Measurements from ENCODE around the gene TMEM219. TPM values are rescaled to one million over a fixed set of nuclear protein-coding genes. Genes with fewer than 3 reads are reported as not detected.

TMEM219 gene
- total and polyA plus RNA-seq, 4 donors: 56.4 to 210 (median 134) TPM

DNA sequence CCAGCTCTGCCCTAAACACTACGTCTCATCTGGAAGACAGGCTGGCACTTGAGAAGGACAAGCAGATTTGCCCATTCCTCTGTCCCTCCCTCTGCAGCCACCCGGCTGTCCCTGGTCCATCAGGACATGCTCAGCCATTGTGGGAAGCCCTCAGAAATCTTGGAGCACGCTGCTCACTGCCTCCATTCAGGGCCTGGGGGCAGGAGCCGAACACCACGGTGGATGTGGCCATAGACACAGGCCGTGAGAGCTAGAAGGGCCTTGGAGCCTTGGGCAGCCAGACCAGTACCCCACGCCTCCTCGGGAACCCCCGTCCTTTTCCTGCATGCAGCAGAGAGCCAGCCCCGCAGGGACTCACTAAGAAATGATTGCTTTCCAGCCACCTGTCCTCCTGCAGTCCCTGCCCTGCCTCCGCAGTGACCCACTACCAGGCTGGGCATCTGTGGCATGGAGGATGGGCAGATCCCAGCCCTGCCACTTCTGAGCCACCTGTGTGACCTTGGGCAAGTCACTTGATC lies 45.6 kb downstream of the TMEM219 start:
- H3K9ac ChIP-seq (ENCODE audit: insufficient read depth in 1 of 2, low read length in 2 of 2): no peak overlapping the region
- H3K4me3 ChIP-seq: no peak overlapping the region
- peaks cover 0 to 7% (median 0%) of the 10 kb centered on the region in 5 donors for H3K4me1 ChIP-seq (ENCODE audit: control insufficient read depth in 5 of 5, insufficient read depth in 5 of 5, low read length in 5 of 5)
- WGBS, 2 donors: 71 to 84% methylated on average over 11 of the region's 11 CpGs
- DNase-seq (no peak), ATAC-seq (ENCODE audit: insufficient read depth, low FRiP score) (no peak)
- peaks cover 0 to 3% (median 0%) of the 10 kb centered on the region in 4 donors for H3K9me3 ChIP-seq (ENCODE audit: control insufficient read depth in 4 of 4, insufficient read depth in 3 of 4, low read length in 3 of 4)
- peaks cover 4 to 30% (median 8%) of the 10 kb centered on the region in 3 donors for H3K27me3 ChIP-seq (ENCODE audit: control insufficient read depth in 3 of 3, insufficient read depth in 3 of 3, low read length in 2 of 3)
- peaks cover 0 to 8% (median 1%) of the 10 kb centered on the region in 4 donors for H3K36me3 ChIP-seq (ENCODE audit: control insufficient read depth in 4 of 4, insufficient read depth in 4 of 4, low read length in 4 of 4)
- TF ChIP-seq, protein P1, sequence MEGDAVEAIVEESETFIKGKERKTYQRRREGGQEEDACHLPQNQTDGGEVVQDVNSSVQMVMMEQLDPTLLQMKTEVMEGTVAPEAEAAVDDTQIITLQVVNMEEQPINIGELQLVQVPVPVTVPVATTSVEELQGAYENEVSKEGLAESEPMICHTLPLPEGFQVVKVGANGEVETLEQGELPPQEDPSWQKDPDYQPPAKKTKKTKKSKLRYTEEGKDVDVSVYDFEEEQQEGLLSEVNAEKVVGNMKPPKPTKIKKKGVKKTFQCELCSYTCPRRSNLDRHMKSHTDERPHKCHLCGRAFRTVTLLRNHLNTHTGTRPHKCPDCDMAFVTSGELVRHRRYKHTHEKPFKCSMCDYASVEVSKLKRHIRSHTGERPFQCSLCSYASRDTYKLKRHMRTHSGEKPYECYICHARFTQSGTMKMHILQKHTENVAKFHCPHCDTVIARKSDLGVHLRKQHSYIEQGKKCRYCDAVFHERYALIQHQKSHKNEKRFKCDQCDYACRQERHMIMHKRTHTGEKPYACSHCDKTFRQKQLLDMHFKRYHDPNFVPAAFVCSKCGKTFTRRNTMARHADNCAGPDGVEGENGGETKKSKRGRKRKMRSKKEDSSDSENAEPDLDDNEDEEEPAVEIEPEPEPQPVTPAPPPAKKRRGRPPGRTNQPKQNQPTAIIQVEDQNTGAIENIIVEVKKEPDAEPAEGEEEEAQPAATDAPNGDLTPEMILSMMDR (IDR thresholded peaks at IDR 0.05; ENCODE audit: control extremely low read depth, extremely low read depth): no peak
- H3K27ac ChIP-seq (ENCODE audit: low read depth in 1 of 2, low read length in 1 of 2): no peak overlapping the region

DNA sequence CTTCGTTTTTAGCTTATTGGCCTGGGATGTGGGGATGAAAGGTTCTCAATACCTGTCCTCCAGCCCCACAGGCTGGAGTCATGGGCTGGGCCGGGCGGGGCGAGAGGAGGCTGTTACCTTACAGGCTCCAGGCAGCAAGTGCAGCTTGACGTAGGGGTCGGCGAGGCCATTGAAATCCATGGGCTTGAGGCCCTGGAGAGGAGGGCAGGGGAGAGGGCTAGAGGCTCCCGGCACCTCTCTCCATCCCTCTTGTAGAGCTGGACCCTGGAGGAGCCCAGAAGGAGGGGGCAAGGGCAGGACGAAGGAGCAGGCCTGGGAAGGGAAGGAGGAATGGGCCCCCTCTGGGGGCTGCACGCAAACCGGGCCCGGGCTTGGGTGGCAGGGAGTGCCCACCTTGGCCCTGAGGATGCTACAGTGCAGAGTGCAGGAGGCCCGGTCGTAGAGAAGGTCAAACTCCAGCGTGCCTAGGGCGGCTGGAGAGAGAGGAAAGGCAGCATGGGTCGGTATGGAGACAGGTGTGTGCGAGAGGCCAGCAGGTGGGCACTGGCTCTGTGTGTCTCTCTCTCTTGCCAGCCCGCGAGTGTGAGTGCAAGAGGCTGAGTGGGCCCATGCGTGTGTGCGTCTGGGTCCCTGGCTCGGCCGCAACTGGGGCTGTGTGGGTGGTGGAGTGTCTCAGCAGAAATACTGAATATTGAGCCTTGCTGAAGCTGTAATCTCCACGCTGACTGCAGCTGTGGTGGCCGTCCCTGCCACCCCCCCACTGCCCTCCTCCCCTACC lies 47.4 kb downstream of the TMEM219 start:
- ATAC-seq (ENCODE audit: insufficient read depth, low FRiP score): no peak
- H3K4me1 ChIP-seq (ENCODE audit: control insufficient read depth in 5 of 5, insufficient read depth in 5 of 5, low read length in 5 of 5): peaks cover 0 to 7% (median 0%) of the 10 kb centered on the region in 5 donors
- no peak for DNase-seq
- H3K27ac ChIP-seq (ENCODE audit: low read depth in 1 of 2, low read length in 1 of 2): no peak overlapping the region
- peaks cover 4 to 31% (median 8%) of the 10 kb centered on the region in 3 donors for H3K27me3 ChIP-seq (ENCODE audit: control insufficient read depth in 3 of 3, insufficient read depth in 3 of 3, low read length in 2 of 3)
- no peak overlapping the region for H3K4me3 ChIP-seq
- WGBS, 2 donors: 43 to 51% methylated on average over 26 of the region's 26 CpGs
- TF ChIP-seq, protein P1 (IDR thresholded peaks at IDR 0.05; ENCODE audit: control extremely low read depth, extremely low read depth): no peak
- H3K9me3 ChIP-seq (ENCODE audit: control insufficient read depth in 4 of 4, insufficient read depth in 3 of 4, low read length in 3 of 4): peaks cover 0 to 3% (median 0%) of the 10 kb centered on the region in 4 donors
- no peak overlapping the region for H3K9ac ChIP-seq (ENCODE audit: insufficient read depth in 1 of 2, low read length in 2 of 2)
- peaks cover 0 to 2% (median 0%) of the 10 kb centered on the region in 4 donors for H3K36me3 ChIP-seq (ENCODE audit: control insufficient read depth in 4 of 4, insufficient read depth in 4 of 4, low read length in 4 of 4)

DNA sequence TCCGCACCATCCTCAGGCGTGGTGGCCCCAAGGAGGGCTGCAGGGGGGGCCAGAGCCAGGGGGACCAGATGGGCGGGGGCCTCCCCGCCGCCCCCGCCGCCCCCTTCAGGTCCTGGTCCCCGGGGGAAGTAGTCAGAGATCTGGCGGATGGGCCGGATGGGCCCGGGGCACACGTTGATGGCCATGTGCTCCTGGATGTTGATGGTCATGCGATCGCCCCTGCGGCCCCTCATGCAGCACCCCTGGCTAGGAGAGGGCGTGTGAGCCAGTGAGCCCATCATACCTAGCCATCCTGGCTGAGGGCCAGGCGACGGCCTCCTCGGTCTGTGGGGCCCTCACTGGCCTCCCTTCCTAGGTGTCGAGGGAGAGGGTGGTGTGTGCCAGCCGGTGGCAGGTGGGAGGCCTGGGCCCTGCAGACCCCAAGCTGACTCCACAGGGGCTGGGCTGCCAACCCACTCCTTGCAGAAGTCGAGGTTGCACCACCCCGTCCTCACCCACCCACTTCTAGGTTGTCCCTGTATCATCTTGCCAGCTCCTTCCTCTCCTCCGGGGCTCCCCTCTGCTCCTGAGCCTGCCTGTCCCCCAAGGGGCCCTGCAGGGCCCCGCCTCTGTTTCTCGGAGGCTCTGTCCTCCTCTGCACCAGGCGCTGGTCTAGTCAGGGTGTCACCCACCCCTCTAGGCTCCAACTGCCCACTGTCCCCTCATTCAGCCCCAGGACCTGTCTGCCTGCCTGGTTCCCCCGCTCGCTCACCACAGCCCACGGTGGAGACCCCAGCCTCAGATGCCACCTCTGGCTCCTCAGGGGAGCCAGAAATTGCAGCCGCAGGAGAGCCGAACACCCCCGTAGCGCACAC lies 48.3 kb downstream of the TMEM219 start:
- WGBS, 2 donors: 18 to 22% methylated on average over 34 of the region's 34 CpGs
- ATAC-seq (ENCODE audit: insufficient read depth, low FRiP score): no peak
- DNase-seq: no peak

More for the DNA sequence above, 48.3 kb downstream of the TMEM219 start:
- Histone ChIP-seq H3K27ac (ENCODE audit: low read depth in 1 of 2, low read length in 1 of 2) (no peak overlapping the region), H3K4me3 (no peak overlapping the region), H3K9ac (ENCODE audit: insufficient read depth in 1 of 2, low read length in 2 of 2) (no peak overlapping the region), H3K36me3 (ENCODE audit: control insufficient read depth in 4 of 4, insufficient read depth in 4 of 4, low read length in 4 of 4) (peaks cover 0 to 2% (median 0%) of the 10 kb centered on the region in 4 donors), H3K27me3 (ENCODE audit: control insufficient read depth in 3 of 3, insufficient read depth in 3 of 3, low read length in 2 of 3) (peaks cover 4 to 31% (median 8%) of the 10 kb centered on the region in 3 donors), H3K9me3 (ENCODE audit: control insufficient read depth in 4 of 4, insufficient read depth in 3 of 4, low read length in 3 of 4) (peaks cover 0 to 3% (median 0%) of the 10 kb centered on the region in 4 donors), H3K4me1 (ENCODE audit: control insufficient read depth in 5 of 5, insufficient read depth in 5 of 5, low read length in 5 of 5) (peaks cover 0 to 7% (median 0%) of the 10 kb centered on the region in 5 donors)
- TF ChIP-seq, protein P1 (IDR thresholded peaks at IDR 0.05; ENCODE audit: control extremely low read depth, extremely low read depth): no peak
